ENCODE measurements around the gene SPAG16.
"Not testable (repeated sequence)": the region's sequence is repeated elsewhere in the genome, so short reads cannot be mapped to it uniquely, and the experiment has no call there.

The SPAG16 gene

DNA sequence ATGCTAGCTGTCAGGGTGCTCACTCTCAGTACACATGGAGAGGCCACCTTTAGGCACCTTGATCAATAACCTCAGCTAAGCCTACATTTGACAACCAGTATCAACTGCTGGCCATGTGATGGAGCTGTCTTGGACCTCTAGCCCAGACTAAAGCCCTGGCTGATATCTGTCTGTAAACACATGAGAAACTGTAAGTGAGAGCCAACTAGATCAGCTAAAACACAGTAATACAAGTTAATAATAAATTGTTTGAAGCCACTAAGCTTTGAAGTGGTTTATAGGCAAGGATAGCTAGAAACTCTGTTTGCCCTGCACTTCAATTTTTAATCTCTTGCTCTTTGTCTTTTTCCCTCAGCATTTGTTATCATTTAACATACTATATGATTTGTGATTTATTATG is 407.1 kb downstream of the SPAG16 start:
- in situ Hi-C loops (cut with HindIII; ENCODE audit: low sequenced_read_pairs): no loop called here
- no peak overlapping the region for H3K4me3 ChIP-seq (ENCODE audit: low read depth, low read length)
- TF ChIP-seq, protein P1, sequence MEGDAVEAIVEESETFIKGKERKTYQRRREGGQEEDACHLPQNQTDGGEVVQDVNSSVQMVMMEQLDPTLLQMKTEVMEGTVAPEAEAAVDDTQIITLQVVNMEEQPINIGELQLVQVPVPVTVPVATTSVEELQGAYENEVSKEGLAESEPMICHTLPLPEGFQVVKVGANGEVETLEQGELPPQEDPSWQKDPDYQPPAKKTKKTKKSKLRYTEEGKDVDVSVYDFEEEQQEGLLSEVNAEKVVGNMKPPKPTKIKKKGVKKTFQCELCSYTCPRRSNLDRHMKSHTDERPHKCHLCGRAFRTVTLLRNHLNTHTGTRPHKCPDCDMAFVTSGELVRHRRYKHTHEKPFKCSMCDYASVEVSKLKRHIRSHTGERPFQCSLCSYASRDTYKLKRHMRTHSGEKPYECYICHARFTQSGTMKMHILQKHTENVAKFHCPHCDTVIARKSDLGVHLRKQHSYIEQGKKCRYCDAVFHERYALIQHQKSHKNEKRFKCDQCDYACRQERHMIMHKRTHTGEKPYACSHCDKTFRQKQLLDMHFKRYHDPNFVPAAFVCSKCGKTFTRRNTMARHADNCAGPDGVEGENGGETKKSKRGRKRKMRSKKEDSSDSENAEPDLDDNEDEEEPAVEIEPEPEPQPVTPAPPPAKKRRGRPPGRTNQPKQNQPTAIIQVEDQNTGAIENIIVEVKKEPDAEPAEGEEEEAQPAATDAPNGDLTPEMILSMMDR (IDR thresholded peaks at IDR 0.05; ENCODE audit: low read depth, low read length): no peak
- DNase-seq (ENCODE audit: low read depth, low spot score): no peak

DNA sequence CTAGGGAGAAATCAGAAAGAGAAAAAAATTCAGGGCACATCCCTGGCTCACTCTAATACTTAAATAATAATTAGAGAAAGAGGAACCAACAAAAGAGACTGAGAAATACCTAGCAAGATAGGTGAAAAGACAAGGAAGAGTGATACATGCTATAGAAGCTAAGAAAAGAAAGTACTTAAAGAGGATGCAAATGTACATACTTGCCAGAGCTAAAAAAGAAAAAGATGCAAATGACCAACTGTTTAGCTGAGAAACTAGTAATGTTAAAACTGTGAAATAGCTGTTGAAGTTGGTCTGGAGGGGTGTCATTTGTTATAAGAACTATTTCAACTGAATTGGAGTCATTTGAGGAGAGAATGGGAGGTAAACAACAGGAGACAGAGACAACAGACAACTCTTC is 412.2 kb downstream of the SPAG16 start:
- TF ChIP-seq, protein P1 (IDR thresholded peaks at IDR 0.05; ENCODE audit: low read depth, low read length): no peak
- in situ Hi-C loops (cut with HindIII; ENCODE audit: low sequenced_read_pairs): no loop called here
- H3K4me3 ChIP-seq (ENCODE audit: low read depth, low read length): no peak overlapping the region
- DNase-seq (ENCODE audit: low read depth, low spot score): no peak

DNA sequence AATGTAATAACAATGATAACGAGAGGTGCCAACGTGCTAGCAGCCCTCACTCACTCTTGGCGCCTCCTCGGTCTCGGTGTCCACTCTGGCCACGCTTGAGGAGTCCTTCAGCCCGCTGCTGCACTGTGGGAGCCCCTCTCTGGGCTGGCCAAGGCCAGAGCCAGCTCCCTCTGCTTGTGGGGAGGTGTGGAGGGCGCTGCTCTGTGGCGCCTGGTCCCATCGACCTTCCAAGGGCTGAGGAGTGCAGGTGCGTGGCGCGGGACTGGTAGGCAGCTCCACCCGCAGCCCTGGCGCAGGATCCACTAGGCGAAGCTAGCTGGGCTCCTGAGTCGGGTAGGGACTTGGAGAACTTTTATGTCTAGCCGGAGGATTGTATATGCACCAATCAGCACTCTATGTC is 417.1 kb downstream of the SPAG16 start:
- H3K4me3 ChIP-seq (ENCODE audit: low read depth, low read length); DNase-seq (ENCODE audit: low read depth, low spot score); in situ Hi-C loops (cut with HindIII; ENCODE audit: low sequenced_read_pairs): not testable (repeated sequence)

DNA sequence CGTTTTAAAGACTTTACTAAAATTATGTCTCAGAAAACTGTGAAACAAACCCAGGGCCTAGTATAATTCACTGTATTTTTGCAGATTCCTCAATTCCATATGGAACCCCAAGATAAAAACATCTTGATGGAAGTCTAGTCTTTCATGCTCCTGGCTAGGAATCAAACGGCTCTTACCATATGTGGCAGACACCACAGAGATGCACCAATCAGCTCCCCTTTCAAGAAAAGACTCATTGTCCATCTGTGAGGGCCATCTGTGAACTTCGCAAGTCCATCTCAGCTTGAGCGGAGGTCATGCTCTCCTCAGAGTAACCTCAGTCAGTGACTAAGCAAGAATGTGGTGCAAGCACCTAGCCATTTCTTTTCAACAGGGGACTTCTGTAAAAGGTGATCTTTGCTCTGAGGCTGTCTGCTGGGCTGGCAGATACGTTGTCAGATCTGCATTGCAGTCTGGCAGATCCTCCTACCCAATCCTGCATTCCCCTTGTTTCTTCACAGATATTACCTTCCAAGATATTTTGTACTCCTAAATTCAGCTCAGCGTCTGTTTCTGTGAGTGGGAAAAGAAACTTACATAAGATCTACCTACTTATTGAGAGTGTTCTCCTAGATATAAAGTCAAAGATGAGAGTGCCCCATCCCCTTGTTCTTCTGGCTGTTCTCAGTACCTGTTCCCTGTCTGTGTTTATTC is 419.3 kb downstream of the SPAG16 start:
- in situ Hi-C loops (cut with HindIII; ENCODE audit: low sequenced_read_pairs): no loop called here
- no peak overlapping the region for H3K4me3 ChIP-seq (ENCODE audit: low read depth, low read length)
- DNase-seq (ENCODE audit: low read depth, low spot score): no peak
- TF ChIP-seq, protein P1 (IDR thresholded peaks at IDR 0.05; ENCODE audit: low read depth, low read length): no peak

DNA sequence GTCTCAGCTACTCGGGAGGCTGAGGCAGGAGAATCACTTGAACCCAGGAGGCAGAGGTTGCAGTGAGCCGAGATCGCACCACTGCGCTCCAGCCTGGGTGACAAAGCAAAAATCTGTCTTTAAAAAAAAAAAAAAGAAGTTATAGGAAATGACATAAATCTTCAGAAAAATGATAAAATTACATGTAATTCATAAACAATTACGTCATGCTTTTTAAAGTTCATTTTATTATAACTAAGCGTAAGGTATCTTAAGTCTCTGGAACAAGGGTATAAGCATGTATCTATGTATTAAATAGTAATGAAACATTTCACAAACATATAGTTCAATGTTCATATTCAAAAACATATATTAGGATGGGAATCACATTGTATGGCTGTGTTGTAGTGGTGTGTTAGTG is 425.9 kb downstream of the SPAG16 start:
- no peak overlapping the region for H3K4me3 ChIP-seq (ENCODE audit: low read depth, low read length)
- TF ChIP-seq, protein P1 (IDR thresholded peaks at IDR 0.05; ENCODE audit: low read depth, low read length): no peak
- no peak for DNase-seq (ENCODE audit: low read depth, low spot score)
- in situ Hi-C loops (cut with HindIII; ENCODE audit: low sequenced_read_pairs): no loop called here

DNA sequence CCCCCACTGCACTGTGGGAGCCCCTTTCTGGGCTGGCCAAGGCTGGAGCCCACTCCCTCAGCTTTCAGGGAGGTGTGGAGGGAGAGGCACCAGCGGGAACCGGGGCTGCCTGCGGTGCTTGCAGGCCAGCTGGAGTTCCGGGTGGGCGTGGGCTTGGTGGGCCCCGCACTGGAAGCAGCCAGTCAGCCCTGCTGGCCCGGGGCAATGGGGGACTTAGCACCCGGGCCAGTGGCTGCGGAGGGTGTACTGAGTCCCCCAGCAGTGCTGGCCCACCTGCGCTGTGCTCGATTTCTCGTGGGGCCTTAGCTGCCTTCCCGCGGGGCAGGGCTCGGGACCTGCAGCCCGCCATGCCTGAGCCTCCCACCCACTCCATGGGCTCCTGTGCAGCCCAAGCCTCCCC is 434.1 kb downstream of the SPAG16 start:
- in situ Hi-C loops (cut with HindIII; ENCODE audit: low sequenced_read_pairs); DNase-seq (ENCODE audit: low read depth, low spot score); H3K4me3 ChIP-seq (ENCODE audit: low read depth, low read length): not testable (repeated sequence)

DNA sequence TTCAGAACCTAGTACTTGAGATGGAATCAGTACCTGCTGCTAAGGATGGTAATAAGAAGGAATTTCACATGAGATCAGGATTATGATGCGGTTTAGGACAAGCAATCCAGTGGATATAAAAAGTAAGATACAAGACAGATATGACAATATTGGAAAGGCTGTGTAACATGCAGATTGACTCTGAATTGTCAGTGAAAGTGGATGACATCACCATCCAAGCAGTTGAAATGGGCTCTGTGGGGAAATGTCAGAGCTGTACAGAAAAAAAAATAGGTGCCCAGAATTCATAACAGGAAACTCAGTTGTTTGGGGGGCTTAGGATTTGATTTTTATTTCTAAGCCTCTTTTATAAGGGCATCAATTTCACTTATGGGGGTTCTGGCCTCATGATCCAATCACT is 438.3 kb downstream of the SPAG16 start:
- TF ChIP-seq, protein P1 (IDR thresholded peaks at IDR 0.05; ENCODE audit: low read depth, low read length): no peak
- no peak for DNase-seq (ENCODE audit: low read depth, low spot score)
- in situ Hi-C loops (cut with HindIII; ENCODE audit: low sequenced_read_pairs): no loop called here
- no peak overlapping the region for H3K4me3 ChIP-seq (ENCODE audit: low read depth, low read length)
